GM23338 (cell line): ENCODE results near the gene SNHG17. TPM values are rescaled to one million over a fixed set of nuclear protein-coding genes. Genes with fewer than 3 reads are reported as not detected.

ENCODE experiments used
- ATAC-seq: fragments of 200-7000 bp; cut with Tn5 transposase; 3 replicates; pipeline ENCODE4 v1.9.1; 2020
- DNase-seq: peaks from one replicate; pipeline ENCODE4 v3.0.0-alpha.2; 2015; ENCODE audit warnings: low spot score
- H2AFZ ChIP-seq: fragments of 200-600 bp; sonication (generic); 2 replicates; pipeline ENCODE4 v1.8.0; 2016; ENCODE audit warnings: antibody characterized with exemption, mild to moderate bottlenecking, moderate library complexity
- H3F3A ChIP-seq: fragments of 200-600 bp; sonication (generic); replicated peaks from 2 replicates; pipeline ENCODE4 v1.8.0; 2017; ENCODE audit warnings: antibody characterized with exemption, mixed run types, low read depth
- H3K27ac ChIP-seq: fragments of 200-600 bp; sonication (generic); 2 replicates; pipeline ENCODE4 v1.6.1; 2016; ENCODE audit warnings: low read depth
- H3K27me3 ChIP-seq: fragments of 200-600 bp; sonication (generic); 2 replicates; pipeline ENCODE4 v1.8.0; 2016; ENCODE audit warnings: mild to moderate bottlenecking, mixed run types, moderate library complexity; ENCODE audit not compliant: insufficient read depth
- H3K36me3 ChIP-seq: fragments of 200-600 bp; sonication (generic); 2 replicates; pipeline ENCODE4 v1.8.0; 2016; ENCODE audit warnings: mild to moderate bottlenecking; ENCODE audit not compliant: insufficient read depth
- H3K4me1 ChIP-seq: fragments of 200-600 bp; sonication (generic); 2 replicates; pipeline ENCODE4 v1.8.0; 2016; ENCODE audit warnings: mild to moderate bottlenecking, moderate library complexity; ENCODE audit not compliant: insufficient read depth
- H3K4me2 ChIP-seq: fragments of 200-600 bp; sonication (generic); 2 replicates; pipeline ENCODE4 v1.7.1; 2017; ENCODE audit warnings: mixed run types
- H3K4me3 ChIP-seq: fragments of 200-600 bp; sonication (generic); 2 replicates; pipeline ENCODE4 v1.6.1; 2016; ENCODE audit warnings: mixed run types
- H3K79me2 ChIP-seq: fragments of 200-600 bp; sonication (generic); replicated peaks from 2 replicates; pipeline ENCODE4 v1.8.0; 2017; ENCODE audit warnings: mild to moderate bottlenecking; ENCODE audit not compliant: insufficient read depth
- H3K9me2 ChIP-seq: fragments of 200-600 bp; sonication (generic); 2 replicates; pipeline ENCODE4 v1.8.0; 2017; ENCODE audit not compliant: insufficient read depth
- H4K20me1 ChIP-seq: fragments of 200-600 bp; sonication (generic); replicated peaks from 2 replicates; pipeline ENCODE4 v1.8.0; 2017; ENCODE audit warnings: mild to moderate bottlenecking; ENCODE audit not compliant: insufficient read depth
- H3K27ac Mint-ChIP-seq: 2 replicates; pipeline ENCODE4 v1.8.0; 2020; ENCODE audit warnings: inconsistent platforms, mild to moderate bottlenecking, moderate library complexity, mixed read lengths
- H3K27me3 Mint-ChIP-seq: 3 replicates; pipeline ENCODE4 v1.8.0; 2022; ENCODE audit warnings: low read depth, mild to moderate bottlenecking, moderate library complexity, mixed read lengths, inconsistent platforms; ENCODE audit not compliant: insufficient read depth, poor library complexity
- H3K36me3 Mint-ChIP-seq: 3 replicates; pipeline ENCODE4 v1.8.0; 2021; ENCODE audit warnings: low read depth, mild to moderate bottlenecking, inconsistent platforms, moderate library complexity, mixed read lengths
- H3K4me1 Mint-ChIP-seq: 3 replicates; pipeline ENCODE4 v1.8.0; 2020; ENCODE audit warnings: mild to moderate bottlenecking, inconsistent platforms, mixed read lengths
- H3K4me3 Mint-ChIP-seq: 3 replicates; pipeline ENCODE4 v1.8.0; 2021; ENCODE audit warnings: moderate library complexity, mild to moderate bottlenecking, inconsistent platforms, mixed read lengths
- H3K9me3 Mint-ChIP-seq: 3 replicates; pipeline ENCODE4 v1.8.0; 2020; ENCODE audit warnings: moderate library complexity, mild to moderate bottlenecking, inconsistent platforms, mixed read lengths
- STAT1 ChIP-seq: IDR thresholded peaks from one replicate; pipeline ENCODE4 v1.6.1; 2016; ENCODE audit warnings: antibody characterized with exemption; ENCODE audit not compliant: unreplicated experiment
- ZNF114 ChIP-seq: fragments of 250-450 bp; sonication (Bioruptor Pico); IDR thresholded peaks from 2 replicates; pipeline ENCODE4 v1.5.0; 2020; ENCODE audit warnings: mild to moderate bottlenecking, moderate library complexity
- ZNF331 ChIP-seq: fragments of 250-450 bp; sonication (Bioruptor Pico); IDR thresholded peaks from 2 replicates; pipeline ENCODE4 v1.5.0; 2020; ENCODE audit warnings: low read depth, mild to moderate bottlenecking, moderate library complexity
- polyA plus RNA-seq: library from polyadenylated mRNA; unstranded; fragments of >200 nt; fragmentation: Nextera tagmentation; extraction: Ambion mirVana; gene quantifications from 2 replicates; pipeline ENCODE4 v1.2.1, GENCODE V29; 2016
- total RNA-seq: library from RNA; depleted of rRNA; stranded (reverse); fragments of >200 nt; shearing (Covaris generic); gene quantifications from 2 replicates; pipeline ENCODE4 v1.2.3, GENCODE V29; 2014
- TF ChIP-seq, protein P1 (sequence below): fragments of 250-450 bp; sonication (Bioruptor Pico); IDR thresholded peaks from 2 replicates; pipeline ENCODE4 v1.5.0; 2020; ENCODE audit warnings: mild to moderate bottlenecking, moderate library complexity
- TF ChIP-seq, protein P2 (sequence below): IDR thresholded peaks from 2 replicates; pipeline ENCODE4 v1.6.1; 2016; ENCODE audit warnings: antibody characterized with exemption
- TF ChIP-seq, protein P3 (sequence below): IDR thresholded peaks from one replicate; pipeline ENCODE4 v1.6.1; 2018; ENCODE audit warnings: antibody characterized with exemption; ENCODE audit not compliant: unreplicated experiment
- TF ChIP-seq, protein P4 (sequence below), 2 experiments: fragments of 200-600 bp in 1 of 2; sonication (generic) in 1 of 2; conservative IDR thresholded peaks; 2 replicates each; pipeline versions ENCODE4 v1.5.1 to v1.6.1; 2016 to 2017; ENCODE audit warnings: antibody characterized with exemption in 2 of 2, low read depth in 2 of 2, mild to moderate bottlenecking in 2 of 2, moderate library complexity in 1 of 2

SNHG17 gene
- total and polyA plus RNA-seq, 2 experiments from 2014 or later, result 25.4 to 76.1 TPM

DNA sequence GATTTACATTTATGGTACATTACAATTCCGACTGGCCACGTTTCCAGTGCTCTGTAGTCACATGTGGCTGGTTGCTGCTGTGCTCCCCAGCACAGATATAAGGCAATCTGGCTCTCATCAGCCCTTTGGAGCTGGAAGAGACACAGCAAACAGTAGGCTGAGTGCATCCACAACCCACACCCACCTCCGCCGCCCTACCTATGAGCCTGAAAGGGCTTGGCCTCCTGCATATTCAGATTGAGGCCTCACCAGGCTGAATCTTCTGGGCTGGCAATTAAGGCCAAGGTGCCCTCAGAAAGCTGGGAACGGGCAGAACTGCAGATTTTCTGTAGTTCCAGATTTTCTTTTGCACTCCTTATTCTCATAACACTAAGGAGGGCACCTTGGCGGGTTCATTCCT lies 2.7 kb upstream of the SNHG17 start (continued):
- TF ChIP-seq, protein P1, sequence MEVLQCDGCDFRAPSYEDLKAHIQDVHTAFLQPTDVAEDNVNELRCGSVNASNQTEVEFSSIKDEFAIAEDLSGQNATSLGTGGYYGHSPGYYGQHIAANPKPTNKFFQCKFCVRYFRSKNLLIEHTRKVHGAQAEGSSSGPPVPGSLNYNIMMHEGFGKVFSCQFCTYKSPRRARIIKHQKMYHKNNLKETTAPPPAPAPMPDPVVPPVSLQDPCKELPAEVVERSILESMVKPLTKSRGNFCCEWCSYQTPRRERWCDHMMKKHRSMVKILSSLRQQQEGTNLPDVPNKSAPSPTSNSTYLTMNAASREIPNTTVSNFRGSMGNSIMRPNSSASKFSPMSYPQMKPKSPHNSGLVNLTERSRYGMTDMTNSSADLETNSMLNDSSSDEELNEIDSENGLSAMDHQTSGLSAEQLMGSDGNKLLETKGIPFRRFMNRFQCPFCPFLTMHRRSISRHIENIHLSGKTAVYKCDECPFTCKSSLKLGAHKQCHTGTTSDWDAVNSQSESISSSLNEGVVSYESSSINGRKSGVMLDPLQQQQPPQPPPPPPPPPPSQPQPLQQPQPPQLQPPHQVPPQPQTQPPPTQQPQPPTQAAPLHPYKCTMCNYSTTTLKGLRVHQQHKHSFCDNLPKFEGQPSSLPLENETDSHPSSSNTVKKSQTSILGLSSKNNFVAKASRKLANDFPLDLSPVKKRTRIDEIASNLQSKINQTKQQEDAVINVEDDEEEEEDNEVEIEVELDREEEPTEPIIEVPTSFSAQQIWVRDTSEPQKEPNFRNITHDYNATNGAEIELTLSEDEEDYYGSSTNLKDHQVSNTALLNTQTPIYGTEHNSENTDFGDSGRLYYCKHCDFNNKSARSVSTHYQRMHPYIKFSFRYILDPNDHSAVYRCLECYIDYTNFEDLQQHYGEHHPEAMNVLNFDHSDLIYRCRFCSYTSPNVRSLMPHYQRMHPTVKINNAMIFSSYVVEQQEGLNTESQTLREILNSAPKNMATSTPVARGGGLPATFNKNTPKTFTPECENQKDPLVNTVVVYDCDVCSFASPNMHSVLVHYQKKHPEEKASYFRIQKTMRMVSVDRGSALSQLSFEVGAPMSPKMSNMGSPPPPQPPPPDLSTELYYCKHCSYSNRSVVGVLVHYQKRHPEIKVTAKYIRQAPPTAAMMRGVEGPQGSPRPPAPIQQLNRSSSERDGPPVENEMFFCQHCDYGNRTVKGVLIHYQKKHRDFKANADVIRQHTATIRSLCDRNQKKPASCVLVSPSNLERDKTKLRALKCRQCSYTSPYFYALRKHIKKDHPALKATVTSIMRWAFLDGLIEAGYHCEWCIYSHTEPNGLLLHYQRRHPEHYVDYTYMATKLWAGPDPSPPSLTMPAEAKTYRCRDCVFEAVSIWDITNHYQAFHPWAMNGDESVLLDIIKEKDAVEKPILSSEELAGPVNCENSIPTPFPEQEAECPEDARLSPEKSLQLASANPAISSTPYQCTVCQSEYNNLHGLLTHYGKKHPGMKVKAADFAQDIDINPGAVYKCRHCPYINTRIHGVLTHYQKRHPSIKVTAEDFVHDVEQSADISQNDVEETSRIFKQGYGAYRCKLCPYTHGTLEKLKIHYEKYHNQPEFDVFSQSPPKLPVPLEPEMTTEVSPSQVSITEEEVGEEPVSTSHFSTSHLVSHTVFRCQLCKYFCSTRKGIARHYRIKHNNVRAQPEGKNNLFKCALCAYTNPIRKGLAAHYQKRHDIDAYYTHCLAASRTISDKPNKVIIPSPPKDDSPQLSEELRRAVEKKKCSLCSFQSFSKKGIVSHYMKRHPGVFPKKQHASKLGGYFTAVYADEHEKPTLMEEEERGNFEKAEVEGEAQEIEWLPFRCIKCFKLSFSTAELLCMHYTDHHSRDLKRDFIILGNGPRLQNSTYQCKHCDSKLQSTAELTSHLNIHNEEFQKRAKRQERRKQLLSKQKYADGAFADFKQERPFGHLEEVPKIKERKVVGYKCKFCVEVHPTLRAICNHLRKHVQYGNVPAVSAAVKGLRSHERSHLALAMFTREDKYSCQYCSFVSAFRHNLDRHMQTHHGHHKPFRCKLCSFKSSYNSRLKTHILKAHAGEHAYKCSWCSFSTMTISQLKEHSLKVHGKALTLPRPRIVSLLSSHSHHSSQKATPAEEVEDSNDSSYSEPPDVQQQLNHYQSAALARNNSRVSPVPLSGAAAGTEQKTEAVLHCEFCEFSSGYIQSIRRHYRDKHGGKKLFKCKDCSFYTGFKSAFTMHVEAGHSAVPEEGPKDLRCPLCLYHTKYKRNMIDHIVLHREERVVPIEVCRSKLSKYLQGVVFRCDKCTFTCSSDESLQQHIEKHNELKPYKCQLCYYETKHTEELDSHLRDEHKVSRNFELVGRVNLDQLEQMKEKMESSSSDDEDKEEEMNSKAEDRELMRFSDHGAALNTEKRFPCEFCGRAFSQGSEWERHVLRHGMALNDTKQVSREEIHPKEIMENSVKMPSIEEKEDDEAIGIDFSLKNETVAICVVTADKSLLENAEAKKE (CRISPR knock-in tag), result no peak

DNA sequence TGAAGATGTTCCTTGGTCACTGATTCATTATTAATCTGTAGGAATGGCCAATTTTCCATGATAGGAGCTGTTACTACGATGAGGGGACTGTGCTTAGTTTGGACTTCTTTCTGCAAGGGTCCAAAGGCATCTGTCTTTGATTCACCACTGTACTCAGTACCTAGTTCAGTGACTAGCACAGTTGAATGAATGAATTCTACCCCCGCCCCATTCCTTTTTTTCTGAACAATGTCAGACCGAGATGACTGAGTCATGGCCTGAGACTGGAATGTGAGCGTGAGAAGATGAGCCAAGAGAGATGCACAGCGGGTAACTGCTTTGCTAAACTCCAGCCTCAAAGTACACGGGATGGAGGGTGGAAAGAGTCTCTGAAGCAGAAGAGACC lies 419 bp upstream of the SNHG17 start:
- Mint-ChIP-seq H3K36me3 (peaks cover 46% of the 10 kb centered on the region), H3K9me3 (peaks cover 3% of the 10 kb centered on the region; the same call in 1 of the 3 replicates), H3K4me1 (peaks cover 21% of the 10 kb centered on the region), H3K4me3 (peak overlapping the region; percentile 97), H3K27me3 (peaks cover 28% of the 10 kb centered on the region), H3K27ac (no peak overlapping the region)
- H4K20me1 ChIP-seq, result peaks cover 27% of the 10 kb centered on the region
- H3K27me3 ChIP-seq, result no peaks in the 10 kb centered on the region
- H3F3A ChIP-seq, result 0 out of 2 replicates have a peak, but pooled peaks cover 2% of the 10 kb centered on the region
- peaks cover 45% of the 10 kb centered on the region for H3K79me2 ChIP-seq
- H3K27ac ChIP-seq, result no peak overlapping the region
- H2AFZ ChIP-seq, result peak overlapping the region; percentile 96
- no peak for DNase-seq
- ATAC-seq, result no peak
- no peak overlapping the region for H3K4me2 ChIP-seq
- peaks cover 6% of the 10 kb centered on the region; the same call in 1 of the 2 replicates for H3K4me1 ChIP-seq
- no peaks in the 10 kb centered on the region for H3K9me2 ChIP-seq
- peak overlapping the region; percentile 99; the same call in 1 of the 2 replicates for H3K4me3 ChIP-seq
- peaks cover 33% of the 10 kb centered on the region for H3K36me3 ChIP-seq
- TF ChIP-seq ZNF114 (no peak), STAT1 (no peak)

DNA sequence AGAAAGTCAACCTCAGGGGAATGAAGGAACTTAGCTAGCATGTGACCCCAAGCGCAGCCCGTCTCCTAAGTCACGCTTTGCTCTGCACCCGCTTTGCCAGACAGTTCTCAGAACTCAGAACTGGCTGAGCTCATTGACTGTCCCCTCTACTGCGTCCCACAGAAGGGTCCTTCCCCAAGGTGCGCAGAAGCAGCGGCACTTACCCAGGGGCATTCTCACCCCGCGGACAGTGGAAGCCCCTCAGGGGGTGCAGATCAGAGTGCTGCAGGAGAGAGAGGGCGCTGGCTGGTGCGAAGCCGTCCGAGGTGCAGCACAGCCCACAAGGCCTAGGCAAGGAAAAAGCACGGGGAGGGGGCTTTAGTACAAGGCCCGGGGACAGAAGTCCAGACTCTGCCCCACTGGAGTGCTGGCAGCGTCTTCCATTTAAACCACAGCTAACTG lies 807 bp downstream of the SNHG17 start:
- H3K27me3 ChIP-seq, result no peaks in the 10 kb centered on the region
- peak overlapping the region; percentile 97 for H3K4me3 Mint-ChIP-seq
- no peaks in the 10 kb centered on the region for H3K9me2 ChIP-seq
- H3K79me2 ChIP-seq, result peaks cover 58% of the 10 kb centered on the region
- H3K4me1 Mint-ChIP-seq, result peaks cover 21% of the 10 kb centered on the region
- peaks cover 3% of the 10 kb centered on the region; the same call in 1 of the 3 replicates for H3K9me3 Mint-ChIP-seq
- peak overlapping the region; percentile 73; the same call in 1 of the 2 replicates for H3K27ac ChIP-seq
- H3K36me3 ChIP-seq, result peaks cover 45% of the 10 kb centered on the region
- H3K4me3 ChIP-seq, result peak overlapping the region; percentile 99
- H3K4me1 ChIP-seq, result peaks cover 6% of the 10 kb centered on the region; the same call in 1 of the 2 replicates
- peak overlapping the region; percentile 100 for H3K4me2 ChIP-seq
- no peak overlapping the region for H2AFZ ChIP-seq
- ATAC-seq (peak; percentile 49), DNase-seq (peak; percentile 21)
- 0 out of 2 replicates have a peak, but pooled peaks cover 2% of the 10 kb centered on the region for H3F3A ChIP-seq
- H3K36me3 Mint-ChIP-seq, result peaks cover 58% of the 10 kb centered on the region
- peaks cover 27% of the 10 kb centered on the region for H4K20me1 ChIP-seq
- H3K27me3 Mint-ChIP-seq, result peaks cover 32% of the 10 kb centered on the region
- peak overlapping the region; percentile 98 for H3K27ac Mint-ChIP-seq
- TF ChIP-seq STAT1, result no peak
- TF ChIP-seq, protein P2, sequence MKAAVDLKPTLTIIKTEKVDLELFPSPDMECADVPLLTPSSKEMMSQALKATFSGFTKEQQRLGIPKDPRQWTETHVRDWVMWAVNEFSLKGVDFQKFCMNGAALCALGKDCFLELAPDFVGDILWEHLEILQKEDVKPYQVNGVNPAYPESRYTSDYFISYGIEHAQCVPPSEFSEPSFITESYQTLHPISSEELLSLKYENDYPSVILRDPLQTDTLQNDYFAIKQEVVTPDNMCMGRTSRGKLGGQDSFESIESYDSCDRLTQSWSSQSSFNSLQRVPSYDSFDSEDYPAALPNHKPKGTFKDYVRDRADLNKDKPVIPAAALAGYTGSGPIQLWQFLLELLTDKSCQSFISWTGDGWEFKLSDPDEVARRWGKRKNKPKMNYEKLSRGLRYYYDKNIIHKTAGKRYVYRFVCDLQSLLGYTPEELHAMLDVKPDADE, result no peak
- TF ChIP-seq, protein P3, sequence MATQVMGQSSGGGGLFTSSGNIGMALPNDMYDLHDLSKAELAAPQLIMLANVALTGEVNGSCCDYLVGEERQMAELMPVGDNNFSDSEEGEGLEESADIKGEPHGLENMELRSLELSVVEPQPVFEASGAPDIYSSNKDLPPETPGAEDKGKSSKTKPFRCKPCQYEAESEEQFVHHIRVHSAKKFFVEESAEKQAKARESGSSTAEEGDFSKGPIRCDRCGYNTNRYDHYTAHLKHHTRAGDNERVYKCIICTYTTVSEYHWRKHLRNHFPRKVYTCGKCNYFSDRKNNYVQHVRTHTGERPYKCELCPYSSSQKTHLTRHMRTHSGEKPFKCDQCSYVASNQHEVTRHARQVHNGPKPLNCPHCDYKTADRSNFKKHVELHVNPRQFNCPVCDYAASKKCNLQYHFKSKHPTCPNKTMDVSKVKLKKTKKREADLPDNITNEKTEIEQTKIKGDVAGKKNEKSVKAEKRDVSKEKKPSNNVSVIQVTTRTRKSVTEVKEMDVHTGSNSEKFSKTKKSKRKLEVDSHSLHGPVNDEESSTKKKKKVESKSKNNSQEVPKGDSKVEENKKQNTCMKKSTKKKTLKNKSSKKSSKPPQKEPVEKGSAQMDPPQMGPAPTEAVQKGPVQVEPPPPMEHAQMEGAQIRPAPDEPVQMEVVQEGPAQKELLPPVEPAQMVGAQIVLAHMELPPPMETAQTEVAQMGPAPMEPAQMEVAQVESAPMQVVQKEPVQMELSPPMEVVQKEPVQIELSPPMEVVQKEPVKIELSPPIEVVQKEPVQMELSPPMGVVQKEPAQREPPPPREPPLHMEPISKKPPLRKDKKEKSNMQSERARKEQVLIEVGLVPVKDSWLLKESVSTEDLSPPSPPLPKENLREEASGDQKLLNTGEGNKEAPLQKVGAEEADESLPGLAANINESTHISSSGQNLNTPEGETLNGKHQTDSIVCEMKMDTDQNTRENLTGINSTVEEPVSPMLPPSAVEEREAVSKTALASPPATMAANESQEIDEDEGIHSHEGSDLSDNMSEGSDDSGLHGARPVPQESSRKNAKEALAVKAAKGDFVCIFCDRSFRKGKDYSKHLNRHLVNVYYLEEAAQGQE, result no peak
- no peak for TF ChIP-seq ZNF331 (CRISPR knock-in tag)
- TF ChIP-seq, protein P4, sequence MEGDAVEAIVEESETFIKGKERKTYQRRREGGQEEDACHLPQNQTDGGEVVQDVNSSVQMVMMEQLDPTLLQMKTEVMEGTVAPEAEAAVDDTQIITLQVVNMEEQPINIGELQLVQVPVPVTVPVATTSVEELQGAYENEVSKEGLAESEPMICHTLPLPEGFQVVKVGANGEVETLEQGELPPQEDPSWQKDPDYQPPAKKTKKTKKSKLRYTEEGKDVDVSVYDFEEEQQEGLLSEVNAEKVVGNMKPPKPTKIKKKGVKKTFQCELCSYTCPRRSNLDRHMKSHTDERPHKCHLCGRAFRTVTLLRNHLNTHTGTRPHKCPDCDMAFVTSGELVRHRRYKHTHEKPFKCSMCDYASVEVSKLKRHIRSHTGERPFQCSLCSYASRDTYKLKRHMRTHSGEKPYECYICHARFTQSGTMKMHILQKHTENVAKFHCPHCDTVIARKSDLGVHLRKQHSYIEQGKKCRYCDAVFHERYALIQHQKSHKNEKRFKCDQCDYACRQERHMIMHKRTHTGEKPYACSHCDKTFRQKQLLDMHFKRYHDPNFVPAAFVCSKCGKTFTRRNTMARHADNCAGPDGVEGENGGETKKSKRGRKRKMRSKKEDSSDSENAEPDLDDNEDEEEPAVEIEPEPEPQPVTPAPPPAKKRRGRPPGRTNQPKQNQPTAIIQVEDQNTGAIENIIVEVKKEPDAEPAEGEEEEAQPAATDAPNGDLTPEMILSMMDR (conservative IDR thresholded peaks at IDR 0.05; ENCODE audit: low read depth in 2 of 2), result no peak
